BE2C (cell line): ENCODE measurements around the gene JAZF1.

Source experiments
- DNase-seq: peaks from one replicate; pipeline ENCODE4 v3.0.0-alpha.2; 2020
- H3K27me3 ChIP-seq: fragments of 250-450 bp; sonication (Bioruptor Pico); 2 replicates; pipeline ENCODE4 v1.5.1; 2020; ENCODE audit warnings: mild to moderate bottlenecking
- H3K36me3 ChIP-seq: fragments of 250-450 bp; sonication (Bioruptor Pico); 2 replicates; pipeline ENCODE4 v1.5.1; 2020; ENCODE audit warnings: mild to moderate bottlenecking
- H3K4me1 ChIP-seq: fragments of 250-450 bp; sonication (Bioruptor Pico); 2 replicates; pipeline ENCODE4 v1.5.1; 2020
- H3K4me3 ChIP-seq: 2 replicates; pipeline ENCODE4 v1.5.1; 2011; ENCODE audit warnings: low read depth, low read length
- H3K9me3 ChIP-seq: fragments of 250-450 bp; sonication (Bioruptor Pico); 2 replicates; pipeline ENCODE4 v1.5.1; 2020
- CTCF ChIP-seq: IDR thresholded peaks from 2 replicates; pipeline ENCODE4 v1.5.1; 2012; ENCODE audit warnings: mild to moderate bottlenecking, low read depth, low read length

JAZF1 gene

DNA sequence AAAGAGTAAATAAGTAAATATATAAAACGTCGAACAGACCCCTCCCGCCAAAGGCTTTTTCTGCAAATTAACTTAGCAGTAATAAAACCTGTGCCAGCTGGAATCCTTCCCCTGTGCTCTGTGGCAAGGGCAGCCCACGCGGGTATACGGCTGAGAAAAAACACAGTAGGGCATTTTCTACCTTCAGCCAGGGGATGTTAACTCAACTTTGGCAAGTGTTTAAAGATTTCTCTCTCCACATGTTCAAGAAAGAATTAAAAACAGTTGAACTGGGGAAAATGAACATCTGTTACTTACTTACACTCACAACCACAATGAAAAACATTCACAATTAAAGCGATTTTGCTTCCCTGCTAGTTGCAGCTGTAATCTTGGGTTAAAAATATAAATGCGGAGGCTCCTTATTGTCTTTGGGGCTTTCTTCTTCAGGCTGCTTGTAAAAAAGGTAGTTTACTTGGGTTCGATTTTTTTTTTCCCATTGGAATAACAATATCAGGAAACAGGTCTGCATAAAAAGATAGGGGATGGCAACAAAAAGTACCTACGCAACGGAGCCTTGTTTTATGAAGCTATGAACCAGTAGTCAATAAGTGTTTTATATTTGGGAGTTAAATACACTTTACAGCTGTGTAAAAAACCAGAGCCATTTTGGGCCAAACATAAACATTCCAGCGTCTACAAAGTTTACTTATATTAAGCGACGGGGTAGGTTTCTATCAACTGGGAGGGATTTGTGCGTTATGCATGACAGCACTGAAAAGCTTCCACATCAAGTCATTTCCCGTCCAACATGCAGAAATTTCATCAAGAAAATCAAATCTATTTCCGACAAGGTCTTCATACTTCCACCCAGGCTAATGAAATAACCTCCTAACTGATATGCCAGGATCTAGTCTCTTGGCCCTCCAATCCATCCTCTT, 308.0 kb downstream of the JAZF1 start:
- no peak for DNase-seq
- Histone ChIP-seq H3K36me3 (no peaks in the 10 kb centered on the region), H3K9me3 (no peaks in the 10 kb centered on the region), H3K4me3 (no peak overlapping the region), H3K27me3 (no peaks in the 10 kb centered on the region), H3K4me1 (peaks cover 6% of the 10 kb centered on the region; the same call in 1 of the 2 replicates)
- TF ChIP-seq CTCF: no peak

DNA sequence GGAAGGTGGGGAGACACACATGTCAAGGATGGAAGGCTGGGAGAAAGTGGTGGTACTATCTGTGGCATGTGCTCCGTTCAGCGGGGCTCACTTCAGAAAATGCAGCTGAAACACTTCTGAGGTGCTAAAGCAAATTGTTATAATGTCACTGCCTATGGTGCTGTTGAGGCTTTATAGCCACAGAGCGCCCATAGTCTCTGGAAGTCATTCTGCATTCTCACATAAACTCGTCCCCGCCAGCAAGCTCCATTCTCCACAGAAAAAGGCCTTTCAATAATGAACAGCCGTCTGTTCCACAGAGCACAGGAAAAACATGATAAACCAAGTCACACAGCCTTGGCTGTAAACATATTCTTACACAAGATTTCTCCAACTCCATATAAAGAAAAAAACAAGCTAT, 308.7 kb downstream of the JAZF1 start:
- H3K27me3 ChIP-seq: no peaks in the 10 kb centered on the region
- no peak overlapping the region for H3K4me3 ChIP-seq
- no peaks in the 10 kb centered on the region for H3K36me3 ChIP-seq
- no peak for DNase-seq
- H3K4me1 ChIP-seq: peaks cover 6% of the 10 kb centered on the region; the same call in 1 of the 2 replicates
- no peak for TF ChIP-seq CTCF
- no peaks in the 10 kb centered on the region for H3K9me3 ChIP-seq

GRCh38 chr7:27871086-27871485, 309.5 kb downstream of the JAZF1 start:
- Histone ChIP-seq H3K4me3 (no peak overlapping the region), H3K27me3 (no peaks in the 10 kb centered on the region), H3K9me3 (no peaks in the 10 kb centered on the region), H3K4me1 (peaks cover 6% of the 10 kb centered on the region; the same call in 1 of the 2 replicates), H3K36me3 (no peaks in the 10 kb centered on the region)
- DNase-seq: no peak
- TF ChIP-seq CTCF: no peak

DNA sequence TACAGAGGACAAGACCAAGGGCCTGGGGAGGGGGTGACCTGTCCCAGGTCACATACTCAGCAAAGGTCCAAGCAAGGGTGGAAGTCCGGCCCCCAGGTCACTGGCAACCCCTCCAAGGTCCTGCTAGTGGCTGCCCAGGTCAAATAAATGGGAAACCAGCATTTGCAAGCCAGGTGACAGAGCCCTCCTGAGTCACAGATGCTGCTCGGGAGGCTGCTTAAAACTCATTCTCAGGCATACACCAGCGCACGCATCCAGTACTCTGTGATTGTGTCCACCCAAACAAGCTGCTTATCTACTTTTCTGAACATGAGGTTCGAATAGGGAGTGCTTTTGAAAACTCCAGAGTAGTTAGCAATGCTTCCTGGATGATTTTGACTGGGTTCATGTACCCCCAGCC, 310.0 kb downstream of the JAZF1 start:
- Histone ChIP-seq H3K36me3 (no peaks in the 10 kb centered on the region), H3K27me3 (no peaks in the 10 kb centered on the region), H3K4me3 (no peak overlapping the region), H3K4me1 (peaks cover 6% of the 10 kb centered on the region; the same call in 1 of the 2 replicates), H3K9me3 (no peaks in the 10 kb centered on the region)
- TF ChIP-seq CTCF: no peak
- no peak for DNase-seq

GRCh38 chr7:27869056-27869455, 311.5 kb downstream of the JAZF1 start:
- Histone ChIP-seq H3K9me3 (no peaks in the 10 kb centered on the region), H3K36me3 (no peaks in the 10 kb centered on the region), H3K4me3 (no peak overlapping the region), H3K27me3 (no peaks in the 10 kb centered on the region), H3K4me1 (peaks cover 6% of the 10 kb centered on the region; the same call in 1 of the 2 replicates)
- no peak for DNase-seq
- TF ChIP-seq CTCF: no peak

DNA sequence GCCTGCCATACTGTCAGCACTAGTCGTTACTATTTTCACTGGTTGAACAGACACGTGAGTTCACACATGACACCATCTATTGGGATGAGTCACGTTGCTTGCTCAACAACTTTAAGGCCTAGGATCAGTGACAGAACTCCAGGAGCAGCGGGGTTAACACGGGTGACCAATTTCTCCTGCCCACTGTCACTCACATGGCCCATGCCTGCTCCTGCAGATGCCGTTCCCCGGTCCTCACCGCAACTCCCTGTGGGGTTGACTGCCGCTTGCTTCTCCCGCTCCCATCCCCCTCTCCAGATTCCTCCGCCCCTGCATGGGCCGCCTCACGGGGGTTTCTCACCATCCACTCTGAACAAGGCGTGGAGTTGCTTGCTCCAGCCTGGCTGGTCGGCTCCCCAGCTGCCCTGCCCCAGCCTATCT, 312.5 kb downstream of the JAZF1 start:
- no peaks in the 10 kb centered on the region for H3K9me3 ChIP-seq
- peaks cover 3% of the 10 kb centered on the region; the same call in 1 of the 2 replicates for H3K4me1 ChIP-seq
- H3K36me3 ChIP-seq: no peaks in the 10 kb centered on the region
- no peaks in the 10 kb centered on the region for H3K27me3 ChIP-seq
- no peak overlapping the region for H3K4me3 ChIP-seq
- DNase-seq: no peak
- TF ChIP-seq CTCF: no peak
